ENCODE results near the gene YAP1. TPM values are rescaled to one million over a fixed set of nuclear protein-coding genes. Genes with fewer than 3 reads are reported as not detected.
A peak's percentile ranks its signal among the peaks of the same experiment; 100 is the strongest.

The YAP1 gene
- total and polyA plus RNA-seq, 2 experiments from 2014 or later, result 20.6 to 111 TPM

- 64% methylated on average over 1 of the region's 1 CpG for WGBS (ENCODE audit: low lambda C conversion rate, missing lambda C conversion rate)
- TF ChIP-seq EZH2 (IDR thresholded peaks at IDR 0.05; ENCODE audit: borderline replicate concordance) (no peak), CTCF (IDR thresholded peaks at IDR 0.05; ENCODE audit: poor library complexity) (no peak), EZH2phosphoT487 (IDR thresholded peaks at IDR 0.05; ENCODE audit: low read depth, severe bottlenecking, unreplicated experiment) (no peak)
- no peak overlapping the region for H3K4me2 ChIP-seq
- H3K36me3 ChIP-seq (replicated peaks; ENCODE audit: insufficient read depth, low read depth), result no peaks in the 10 kb centered on the region
- no peaks in the 10 kb centered on the region for H3K9me3 ChIP-seq (ENCODE audit: low read depth)
- peaks cover 35% of the 10 kb centered on the region for H3K4me1 ChIP-seq (ENCODE audit: insufficient read depth)
- H4K20me1 ChIP-seq (ENCODE audit: insufficient read depth, poor library complexity, severe bottlenecking), result peaks cover 90% of the 10 kb centered on the region
- no peak overlapping the region for H3K27ac ChIP-seq
- no peak overlapping the region for H3K4me3 ChIP-seq
- no peak overlapping the region for H2AFZ ChIP-seq
- H3K27me3 ChIP-seq, result no peaks in the 10 kb centered on the region
- no peak for DNase-seq (ENCODE audit: low spot score)
- peaks cover 100% of the 10 kb centered on the region for H3K79me2 ChIP-seq
- no peaks in the 10 kb centered on the region for H3K9me2 ChIP-seq (replicated peaks; ENCODE audit: insufficient read depth)
These were observed 32.1 kb downstream of the YAP1 start for GRCh38 chr11:102142333-102142732.

DNA sequence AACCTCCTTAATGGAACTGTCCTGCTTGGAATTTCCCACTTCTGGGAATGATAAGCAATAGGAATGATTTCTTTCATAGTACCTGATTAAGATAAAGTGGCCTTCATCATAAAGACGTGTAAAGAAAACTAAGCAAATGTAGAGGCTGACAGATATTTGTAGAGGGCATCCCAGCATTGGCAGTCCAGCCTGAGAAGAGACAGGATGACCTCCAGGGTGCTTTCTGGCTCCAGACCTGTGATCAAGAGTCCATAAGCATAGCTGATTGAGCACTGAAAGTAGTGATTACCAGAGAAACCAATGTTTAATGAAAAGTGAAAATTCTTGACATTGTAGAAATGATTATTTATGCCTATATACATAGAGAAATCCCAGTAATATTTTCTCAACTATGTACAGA is 33.6 kb downstream of the YAP1 start:
- Histone ChIP-seq H3K9me3 (ENCODE audit: low read depth) (no peaks in the 10 kb centered on the region), H3K27ac (no peak overlapping the region)
- DNase-seq (ENCODE audit: low spot score), result no peak

GRCh38 chr11:102144357-102145355 is 34.4 kb downstream of the YAP1 start:
- Histone ChIP-seq H3K9me3 (ENCODE audit: low read depth) (no peaks in the 10 kb centered on the region), H3K9me2 (replicated peaks; ENCODE audit: insufficient read depth) (no peaks in the 10 kb centered on the region), H3K4me3 (no peak overlapping the region), H3K4me2 (peak overlapping the region; percentile 16), H3K79me2 (peaks cover 100% of the 10 kb centered on the region), H3K27ac (peak overlapping the region; percentile 22), H3K27me3 (no peaks in the 10 kb centered on the region), H2AFZ (no peak overlapping the region), H3K4me1 (ENCODE audit: insufficient read depth) (peaks cover 32% of the 10 kb centered on the region), H4K20me1 (ENCODE audit: insufficient read depth, poor library complexity, severe bottlenecking) (peaks cover 84% of the 10 kb centered on the region), H3K36me3 (replicated peaks; ENCODE audit: insufficient read depth, low read depth) (no peaks in the 10 kb centered on the region)
- TF ChIP-seq EZH2phosphoT487 (IDR thresholded peaks at IDR 0.05; ENCODE audit: low read depth, severe bottlenecking, unreplicated experiment), result no peak
- no peak for TF ChIP-seq EZH2 (IDR thresholded peaks at IDR 0.05; ENCODE audit: borderline replicate concordance)
- no peak for TF ChIP-seq CTCF (IDR thresholded peaks at IDR 0.05; ENCODE audit: poor library complexity)
- DNase-seq (ENCODE audit: low spot score), result peak; percentile 23
- WGBS (ENCODE audit: low lambda C conversion rate, missing lambda C conversion rate), result 52% methylated on average over 4 of the region's 4 CpGs

More for the DNA sequence above, 33.6 kb downstream of the YAP1 start:
- Histone ChIP-seq H2AFZ (no peak overlapping the region), H3K4me1 (ENCODE audit: insufficient read depth) (peaks cover 40% of the 10 kb centered on the region), H3K4me3 (no peak overlapping the region), H3K27me3 (no peaks in the 10 kb centered on the region), H3K4me2 (no peak overlapping the region), H4K20me1 (ENCODE audit: insufficient read depth, poor library complexity, severe bottlenecking) (peaks cover 92% of the 10 kb centered on the region), H3K36me3 (replicated peaks; ENCODE audit: insufficient read depth, low read depth) (no peaks in the 10 kb centered on the region), H3K9me2 (replicated peaks; ENCODE audit: insufficient read depth) (no peaks in the 10 kb centered on the region), H3K79me2 (peaks cover 100% of the 10 kb centered on the region)
- WGBS (ENCODE audit: low lambda C conversion rate, missing lambda C conversion rate), result 43% methylated on average over 1 of the region's 1 CpG
- TF ChIP-seq CTCF (IDR thresholded peaks at IDR 0.05; ENCODE audit: poor library complexity) (no peak), EZH2 (IDR thresholded peaks at IDR 0.05; ENCODE audit: borderline replicate concordance) (no peak), EZH2phosphoT487 (IDR thresholded peaks at IDR 0.05; ENCODE audit: low read depth, severe bottlenecking, unreplicated experiment) (no peak)
